Measurements from ENCODE around the gene PHF3. TPM values are rescaled to one million over a fixed set of nuclear protein-coding genes. Genes with fewer than 3 reads are reported as not detected.
A peak's percentile ranks its signal among the peaks of the same experiment; 100 is the strongest.

The PHF3 gene
- total RNA-seq, 1 donor from 2014 or later: 50.6 TPM

- no peak for TF ChIP-seq CTCF (conservative IDR thresholded peaks at IDR 0.05)
- Mint-ChIP-seq H3K36me3 (no peaks in the 10 kb centered on the region), H3K4me3 (no peak overlapping the region), H3K27ac (no peak overlapping the region), H3K4me1 (ENCODE audit: unreplicated experiment) (no peaks in the 10 kb centered on the region), H3K9me3 (no peaks in the 10 kb centered on the region), H3K27me3 (no peaks in the 10 kb centered on the region)
- DNase-seq (ENCODE audit: extremely low spot score, unreplicated experiment): no peak
Observed at GRCh38 chr6:63611560-63611959, 24.0 kb upstream of the PHF3 start.

- Mint-ChIP-seq H3K4me3 (no peak overlapping the region), H3K9me3 (no peaks in the 10 kb centered on the region), H3K36me3 (no peaks in the 10 kb centered on the region), H3K27me3 (no peaks in the 10 kb centered on the region), H3K4me1 (ENCODE audit: unreplicated experiment) (no peaks in the 10 kb centered on the region), H3K27ac (no peak overlapping the region)
- no peak for DNase-seq (ENCODE audit: extremely low spot score, unreplicated experiment)
- no peak for TF ChIP-seq CTCF (conservative IDR thresholded peaks at IDR 0.05)
Observed at GRCh38 chr6:63615590-63615989, 20.0 kb upstream of the PHF3 start.

- Mint-ChIP-seq H3K4me1 (ENCODE audit: unreplicated experiment) (no peaks in the 10 kb centered on the region), H3K27me3 (no peaks in the 10 kb centered on the region), H3K9me3 (no peaks in the 10 kb centered on the region), H3K36me3 (no peaks in the 10 kb centered on the region), H3K4me3 (no peak overlapping the region), H3K27ac (no peak overlapping the region)
- TF ChIP-seq CTCF (conservative IDR thresholded peaks at IDR 0.05): no peak
- DNase-seq (ENCODE audit: extremely low spot score, unreplicated experiment): no peak
Observed at GRCh38 chr6:63624091-63624490, 11.5 kb upstream of the PHF3 start.

- H3K4me1 Mint-ChIP-seq (ENCODE audit: unreplicated experiment): peaks cover 6% of the 10 kb centered on the region
- H3K4me3 Mint-ChIP-seq: no peak overlapping the region
- no peaks in the 10 kb centered on the region for H3K27me3 Mint-ChIP-seq
- no peaks in the 10 kb centered on the region for H3K9me3 Mint-ChIP-seq
- no peak for DNase-seq (ENCODE audit: extremely low spot score, unreplicated experiment)
- H3K36me3 Mint-ChIP-seq: no peaks in the 10 kb centered on the region
- TF ChIP-seq CTCF (conservative IDR thresholded peaks at IDR 0.05): no peak
- H3K27ac Mint-ChIP-seq: no peak overlapping the region
Observed at GRCh38 chr6:63630466-63630865, 5.1 kb upstream of the PHF3 start.

- H3K4me3 Mint-ChIP-seq: peak overlapping the region; percentile 89
- H3K27me3 Mint-ChIP-seq: no peaks in the 10 kb centered on the region
- H3K36me3 Mint-ChIP-seq: no peaks in the 10 kb centered on the region
- no peak for TF ChIP-seq CTCF (conservative IDR thresholded peaks at IDR 0.05)
- no peaks in the 10 kb centered on the region for H3K9me3 Mint-ChIP-seq
- no peak for DNase-seq (ENCODE audit: extremely low spot score, unreplicated experiment)
- H3K27ac Mint-ChIP-seq: peak overlapping the region; percentile 82
- peaks cover 24% of the 10 kb centered on the region for H3K4me1 Mint-ChIP-seq (ENCODE audit: unreplicated experiment)
Observed at GRCh38 chr6:63634630-63635029, 972 bp upstream of the PHF3 start.

- Mint-ChIP-seq H3K27me3 (no peaks in the 10 kb centered on the region), H3K4me1 (ENCODE audit: unreplicated experiment) (peaks cover 30% of the 10 kb centered on the region), H3K4me3 (peak overlapping the region; percentile 89), H3K27ac (peak overlapping the region; percentile 82), H3K9me3 (no peaks in the 10 kb centered on the region), H3K36me3 (no peaks in the 10 kb centered on the region)
- TF ChIP-seq CTCF (conservative IDR thresholded peaks at IDR 0.05): no peak
- DNase-seq (ENCODE audit: extremely low spot score, unreplicated experiment): no peak
Observed at GRCh38 chr6:63635215-63635587, 401 bp upstream of the PHF3 start.
